GM21360 (cell line): ENCODE results near the gene LIPC.

ENCODE experiments used
- ATAC-seq: cut with Tn5 transposase; IDR thresholded peaks from one replicate; pipeline ENCODE4 v1.9.1; 2021; ENCODE audit warnings: mild to moderate bottlenecking, moderate library complexity; ENCODE audit not compliant: unreplicated experiment

Gene LIPC

DNA sequence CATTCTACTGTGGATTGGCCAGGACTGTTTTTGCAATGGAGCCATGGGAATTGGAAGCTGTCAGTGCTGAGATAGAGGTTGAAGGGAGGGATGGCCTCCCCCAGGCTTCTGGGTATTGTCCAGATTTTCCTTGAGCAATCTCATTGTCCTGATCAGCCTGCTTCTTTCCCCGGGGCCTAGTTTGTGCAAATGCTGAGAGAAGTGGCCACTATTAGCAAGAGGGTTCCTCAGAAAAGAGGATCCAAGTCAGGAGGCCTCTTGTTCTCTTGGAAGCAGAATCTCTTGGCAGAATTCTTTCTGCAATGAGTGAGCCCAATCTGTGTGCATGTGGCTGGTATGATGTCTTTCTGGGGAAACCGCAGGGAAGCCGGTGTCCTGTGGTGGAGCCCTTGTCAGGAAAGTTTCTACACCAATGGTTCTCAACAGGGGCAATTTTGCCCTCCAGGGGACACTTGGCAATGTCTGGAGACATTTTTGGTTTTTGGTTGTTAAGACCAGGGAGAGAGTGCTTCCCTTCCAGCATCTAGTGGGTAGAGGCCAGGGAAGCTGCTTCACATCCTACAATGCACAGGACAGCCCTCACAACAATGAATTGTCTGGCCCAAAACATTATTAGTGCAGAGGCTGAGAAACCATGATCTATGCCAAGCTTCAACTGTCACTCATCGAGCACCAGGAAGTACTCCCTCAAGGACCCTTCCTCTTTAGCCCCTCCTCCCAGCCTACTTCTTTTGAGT is 2.0 kb downstream of the LIPC start:
- no peak for ATAC-seq

DNA sequence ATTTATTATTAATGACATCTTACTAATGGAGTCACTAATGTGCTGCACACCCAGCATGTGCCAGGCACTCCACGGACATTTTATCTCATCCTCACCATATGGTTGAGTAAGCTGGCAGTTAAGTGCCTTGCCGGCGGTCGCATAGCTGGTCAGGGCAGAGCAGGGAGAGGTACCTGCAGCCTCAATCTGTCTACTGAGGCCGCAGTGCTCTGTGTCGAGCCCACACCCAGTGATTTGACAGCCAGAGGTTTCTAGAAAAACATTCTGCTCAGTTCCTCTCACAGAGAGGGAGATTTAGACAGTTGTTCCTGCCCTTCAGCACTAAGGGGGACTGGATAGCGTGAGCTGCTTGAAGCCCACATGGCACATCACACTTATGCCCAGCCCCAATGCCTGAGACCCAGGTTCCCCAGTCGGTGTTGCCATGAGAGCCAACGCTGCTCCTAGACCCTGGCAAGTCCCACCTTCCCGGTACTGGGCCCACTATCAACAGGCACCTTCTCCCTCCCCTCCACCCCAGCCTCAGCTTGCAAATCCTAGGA is 2.6 kb downstream of the LIPC start:
- ATAC-seq, result no peak

DNA sequence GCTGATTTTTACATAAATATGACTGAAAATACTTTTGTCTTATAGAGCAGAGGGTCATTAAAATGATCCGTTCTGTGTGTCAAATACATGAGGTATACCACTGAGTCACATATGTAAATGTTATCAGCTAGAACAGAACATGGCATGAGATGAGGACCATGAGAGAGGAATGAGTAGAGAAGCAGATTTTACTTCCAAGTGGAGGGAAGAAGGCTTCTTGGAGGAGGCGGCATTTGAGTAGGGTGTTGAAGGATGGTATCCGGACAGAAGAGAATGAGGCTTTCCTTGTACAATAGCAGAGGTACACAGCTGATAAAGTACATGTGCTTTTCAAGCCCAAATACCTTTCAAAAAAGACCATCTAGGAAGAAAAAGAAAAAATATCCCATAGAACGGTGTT is 4.8 kb downstream of the LIPC start:
- no peak for ATAC-seq

DNA sequence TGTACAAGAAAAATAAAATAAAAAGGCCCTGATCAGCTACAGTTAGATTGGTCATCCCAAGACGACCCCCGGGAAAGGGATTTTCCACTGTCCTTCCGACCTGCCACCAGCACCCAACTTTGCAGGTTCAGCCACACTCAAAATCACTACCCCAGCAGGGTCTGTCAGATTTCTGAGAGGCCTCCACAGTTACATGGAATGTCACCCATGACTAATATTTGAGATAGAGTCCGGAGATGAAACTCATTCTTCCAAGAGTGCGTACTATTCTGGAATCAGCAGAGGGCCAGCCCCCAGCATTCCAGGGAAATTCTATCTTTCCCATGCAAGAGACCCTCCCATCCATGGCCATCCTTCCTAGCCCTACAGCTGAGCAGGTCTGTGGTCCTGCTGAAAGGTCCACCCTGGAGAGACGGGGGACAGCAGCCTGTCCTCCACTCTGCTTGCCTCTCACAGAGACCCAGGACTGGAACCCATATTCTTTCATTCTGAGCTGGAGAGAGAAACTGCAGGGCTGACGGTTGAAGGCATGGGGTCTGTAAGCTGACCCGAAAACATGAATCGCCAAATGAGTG is 5.8 kb downstream of the LIPC start:
- no peak for ATAC-seq

DNA sequence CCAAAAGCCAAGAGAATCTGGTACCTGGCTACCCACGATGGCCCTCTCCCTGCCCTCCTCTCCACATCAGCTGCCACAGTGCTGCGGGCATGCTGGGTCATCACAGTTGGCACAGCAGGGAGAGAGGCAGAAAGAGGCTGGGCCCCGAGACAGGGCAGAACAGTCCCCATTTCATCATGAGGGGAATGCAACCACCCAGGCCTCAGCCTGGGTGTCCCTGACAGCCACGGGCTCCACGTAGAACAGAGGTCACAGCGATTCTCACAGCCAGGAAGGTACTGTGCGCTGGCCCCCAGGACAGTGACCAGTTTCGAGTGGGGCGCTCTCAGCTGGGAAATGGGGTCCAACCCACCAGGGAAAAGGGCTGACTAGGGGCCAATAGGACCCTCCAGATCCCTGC is 6.3 kb downstream of the LIPC start:
- ATAC-seq, result no peak

DNA sequence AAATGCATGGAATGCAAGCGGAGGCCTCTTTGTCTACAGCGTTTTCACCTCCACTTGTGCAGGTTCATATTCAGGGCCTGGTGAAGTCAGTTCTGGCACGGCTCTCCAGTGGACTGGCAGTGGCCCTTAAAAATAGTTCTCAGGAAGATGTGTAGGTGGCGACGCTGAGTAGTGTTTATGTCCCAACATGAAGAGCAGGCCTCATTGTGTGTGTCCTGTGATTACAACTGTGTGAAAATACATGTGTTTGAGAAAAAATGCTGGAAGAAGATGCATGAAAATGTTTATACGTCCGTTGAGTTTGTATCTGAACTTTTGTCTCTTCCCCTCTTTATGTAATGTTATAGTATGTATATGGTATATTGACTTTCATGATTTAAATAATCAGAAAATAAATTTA is 7.2 kb downstream of the LIPC start:
- ATAC-seq, result no peak

DNA sequence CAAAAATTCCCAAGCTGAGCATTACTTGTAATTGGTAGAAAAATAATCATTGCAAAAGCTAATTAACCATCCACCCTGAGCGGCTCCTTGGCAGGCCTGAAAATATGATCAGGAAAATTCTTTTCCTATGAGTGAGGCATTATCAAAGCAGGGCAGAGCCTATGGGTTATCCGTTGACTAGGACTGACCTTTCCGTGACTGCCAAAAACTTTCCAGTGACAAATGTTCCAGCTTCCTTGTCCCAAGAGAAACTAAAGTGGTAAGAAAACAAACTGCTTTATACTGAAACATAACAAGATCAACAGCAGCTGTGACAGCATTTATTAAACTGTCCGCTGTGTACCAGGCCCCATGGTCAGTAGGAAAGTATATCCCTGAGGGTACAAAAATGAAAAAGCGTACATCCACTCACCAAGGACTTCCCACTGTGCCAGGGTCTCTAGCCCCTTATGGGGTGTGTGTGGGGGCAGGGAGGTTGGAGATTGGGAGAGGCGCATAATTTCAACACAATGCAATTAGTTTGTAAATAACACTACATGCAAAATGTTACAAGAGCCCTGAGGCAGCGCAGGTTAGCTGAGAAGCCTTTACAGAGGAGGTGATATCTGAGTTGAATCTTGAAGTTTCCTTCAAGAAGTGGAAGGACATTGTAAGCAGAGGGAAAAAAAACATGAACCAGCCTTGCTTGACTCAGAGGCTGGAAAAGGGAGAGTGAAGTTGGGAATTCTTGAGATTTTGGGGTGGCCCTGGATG is 8.5 kb downstream of the LIPC start:
- ATAC-seq, result no peak

DNA sequence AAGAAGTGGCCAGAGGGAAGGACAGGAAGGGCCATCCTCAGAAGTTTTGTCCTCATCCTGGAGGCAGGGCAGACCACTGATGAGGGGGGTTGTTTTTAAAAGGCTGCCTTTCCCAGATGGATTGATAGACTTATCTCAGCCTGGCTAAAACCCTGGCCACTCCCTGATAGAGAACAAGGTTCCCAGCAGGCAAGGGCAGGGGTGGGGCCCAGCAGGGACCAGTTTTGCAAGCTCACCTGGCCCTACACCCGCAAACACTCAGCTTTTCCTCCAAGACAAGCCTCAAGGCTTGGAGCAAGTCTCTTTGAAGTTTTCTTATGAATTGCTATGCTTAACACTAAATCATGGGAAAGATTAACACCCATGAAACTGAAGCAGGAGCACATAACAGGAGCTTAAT is 9.1 kb downstream of the LIPC start:
- ATAC-seq, result no peak

DNA sequence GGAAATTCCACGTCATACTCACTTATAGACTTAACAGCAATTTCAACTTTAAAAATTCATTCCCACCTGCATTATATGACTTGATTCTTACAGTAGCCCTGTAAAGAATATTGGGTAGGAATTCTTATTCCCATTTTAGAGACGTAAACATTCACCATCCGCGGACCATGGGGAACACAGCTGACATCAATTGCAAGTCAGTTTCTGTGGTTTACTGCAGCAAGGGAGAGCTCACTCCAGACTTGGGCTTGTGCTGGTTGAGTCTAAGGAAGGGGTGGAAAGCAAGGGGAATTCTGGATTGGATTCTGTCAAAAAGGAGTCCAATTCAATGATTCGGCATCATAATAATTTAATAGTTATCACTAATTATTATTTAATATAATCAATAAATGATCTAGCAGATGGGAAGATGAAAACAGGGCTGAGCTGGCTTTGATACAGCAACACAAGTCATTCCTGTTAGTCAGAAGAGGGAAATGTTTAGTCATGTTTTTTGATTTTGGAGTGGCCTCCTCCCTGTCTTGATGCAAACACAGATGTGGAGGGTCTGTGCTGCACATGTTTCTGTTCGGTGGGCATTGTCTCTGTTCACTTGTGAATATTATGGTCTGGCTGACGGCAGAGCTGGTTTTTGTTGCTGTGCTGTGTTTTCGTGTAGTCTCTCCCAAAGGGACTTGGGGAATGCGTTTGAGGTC is 9.7 kb downstream of the LIPC start:
- no peak for ATAC-seq

DNA sequence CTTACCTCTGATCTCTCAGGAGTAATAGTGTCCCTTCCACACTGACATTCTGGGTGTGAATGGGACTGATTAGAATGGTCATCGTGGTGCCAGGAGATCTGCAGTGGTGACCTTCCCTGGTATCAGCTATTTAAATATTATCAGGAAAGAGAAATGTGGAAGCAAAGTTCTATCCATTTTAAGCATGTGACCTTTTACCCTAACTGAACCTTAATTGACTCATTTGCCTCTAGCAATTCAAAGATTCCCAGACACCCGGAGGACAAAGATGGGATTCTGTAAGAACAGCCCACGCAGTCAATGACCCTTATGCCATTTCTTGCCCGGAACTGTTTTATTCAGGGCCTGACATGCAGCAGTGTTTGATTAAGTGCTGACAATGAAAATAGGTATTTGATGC is 10.3 kb downstream of the LIPC start:
- ATAC-seq, result no peak

DNA sequence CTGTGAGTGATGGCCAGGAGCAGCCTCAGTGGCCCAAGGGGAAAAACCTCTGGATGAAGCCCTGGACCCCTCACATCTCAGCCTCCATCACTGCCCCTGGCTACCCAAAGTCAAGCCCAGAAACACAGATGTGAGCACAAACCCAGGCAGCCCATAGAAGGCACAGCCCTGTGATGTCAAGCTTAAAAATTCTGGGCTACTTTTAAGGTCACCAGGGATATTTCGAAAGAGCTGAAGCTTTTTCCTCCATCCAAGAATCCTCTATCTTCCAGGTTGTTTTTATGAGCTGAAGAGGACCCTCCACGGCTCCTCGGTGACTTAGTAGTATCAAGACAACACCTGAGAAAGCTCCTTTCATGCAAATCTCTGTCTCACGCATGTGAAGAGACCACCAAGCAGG is 11.5 kb downstream of the LIPC start:
- no peak for ATAC-seq

DNA sequence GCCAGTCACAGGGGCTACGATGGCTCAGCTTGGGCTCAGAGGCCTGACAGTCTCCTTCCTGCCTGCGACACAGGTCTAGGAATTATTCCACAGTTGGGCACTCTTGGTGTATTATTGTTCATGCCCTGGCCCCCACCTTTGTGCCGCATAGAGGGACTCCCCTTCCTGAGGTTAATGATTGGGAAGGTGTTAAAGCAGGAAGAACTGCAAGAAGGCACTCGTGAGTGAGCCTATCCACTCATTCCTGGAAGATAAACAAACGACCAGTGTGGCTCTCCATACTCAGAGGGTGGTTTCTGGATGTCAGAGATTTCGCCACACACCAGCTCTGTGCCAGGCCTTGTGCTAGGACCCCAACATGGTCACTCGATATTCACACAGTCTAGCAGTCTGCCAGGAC is 12.3 kb downstream of the LIPC start:
- no peak for ATAC-seq

DNA sequence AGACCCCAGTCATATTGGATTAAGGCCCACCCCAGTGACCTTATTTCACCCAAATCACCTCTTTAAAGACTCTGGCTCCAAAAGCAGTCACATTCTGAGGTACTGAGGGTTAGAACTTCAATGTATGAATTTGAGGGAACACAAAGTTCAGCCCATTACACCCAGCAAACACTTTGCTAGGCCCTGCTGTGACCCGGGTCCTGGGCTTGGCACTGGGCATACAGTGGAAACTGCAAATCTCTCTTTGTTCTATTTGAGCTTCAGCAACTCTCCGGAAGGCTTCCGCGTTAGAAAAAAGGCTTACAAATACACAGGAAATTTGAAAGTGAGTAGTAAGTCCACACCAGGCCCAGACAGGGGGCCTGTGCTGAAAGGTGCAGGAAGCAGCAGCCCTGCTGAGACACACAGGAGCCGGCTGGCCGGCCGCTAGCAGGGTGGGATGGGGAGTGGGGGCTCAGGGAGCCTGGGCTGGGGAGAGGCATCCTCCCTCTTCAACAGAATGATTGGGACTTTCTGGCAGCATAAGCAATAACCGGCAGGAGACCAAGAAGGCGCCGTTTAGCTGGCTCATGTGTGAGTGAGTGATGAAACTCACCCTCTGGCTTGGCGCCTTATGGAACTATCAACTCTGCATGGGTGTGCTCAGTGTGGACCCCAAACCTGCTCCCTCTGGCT is 13.0 kb downstream of the LIPC start:
- ATAC-seq, result no peak

DNA sequence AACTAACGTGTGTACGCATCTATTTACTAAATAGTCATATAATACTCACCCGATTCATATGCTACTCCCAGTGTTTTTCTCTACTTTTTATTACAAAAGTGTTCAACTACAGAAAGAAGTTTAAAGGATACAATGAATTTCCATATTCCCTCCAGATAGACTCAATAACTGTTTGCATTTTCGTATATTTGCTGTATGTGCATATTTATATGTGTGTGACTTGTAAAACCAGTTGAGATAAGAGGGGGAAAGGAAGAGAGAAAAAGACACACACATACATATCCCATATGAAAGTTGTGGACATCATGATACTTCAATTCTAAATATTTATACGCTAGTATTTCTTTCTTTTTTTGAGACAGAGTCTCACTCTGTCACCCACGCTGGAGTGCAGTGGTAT is 14.1 kb downstream of the LIPC start:
- ATAC-seq, result no peak

DNA sequence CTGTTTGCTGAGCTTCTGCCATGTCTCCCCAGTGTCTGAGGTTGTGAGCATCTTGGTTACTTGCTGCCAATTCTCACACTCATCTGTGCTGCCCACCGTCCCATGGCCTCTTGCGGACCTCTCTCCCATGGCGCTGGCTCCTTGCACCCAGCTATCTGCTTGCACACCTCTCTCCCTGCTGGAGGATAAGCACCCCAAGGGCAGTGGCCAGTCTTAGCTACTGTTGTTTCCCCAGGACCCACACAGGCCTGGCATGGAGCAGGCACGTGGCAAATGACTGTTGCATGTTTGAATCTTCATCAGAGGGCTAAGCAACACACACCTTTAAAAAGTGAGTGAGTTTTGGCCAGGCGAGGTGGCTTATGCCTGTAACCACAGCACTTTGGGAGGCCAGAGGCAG is 14.7 kb downstream of the LIPC start:
- ATAC-seq, result no peak

DNA sequence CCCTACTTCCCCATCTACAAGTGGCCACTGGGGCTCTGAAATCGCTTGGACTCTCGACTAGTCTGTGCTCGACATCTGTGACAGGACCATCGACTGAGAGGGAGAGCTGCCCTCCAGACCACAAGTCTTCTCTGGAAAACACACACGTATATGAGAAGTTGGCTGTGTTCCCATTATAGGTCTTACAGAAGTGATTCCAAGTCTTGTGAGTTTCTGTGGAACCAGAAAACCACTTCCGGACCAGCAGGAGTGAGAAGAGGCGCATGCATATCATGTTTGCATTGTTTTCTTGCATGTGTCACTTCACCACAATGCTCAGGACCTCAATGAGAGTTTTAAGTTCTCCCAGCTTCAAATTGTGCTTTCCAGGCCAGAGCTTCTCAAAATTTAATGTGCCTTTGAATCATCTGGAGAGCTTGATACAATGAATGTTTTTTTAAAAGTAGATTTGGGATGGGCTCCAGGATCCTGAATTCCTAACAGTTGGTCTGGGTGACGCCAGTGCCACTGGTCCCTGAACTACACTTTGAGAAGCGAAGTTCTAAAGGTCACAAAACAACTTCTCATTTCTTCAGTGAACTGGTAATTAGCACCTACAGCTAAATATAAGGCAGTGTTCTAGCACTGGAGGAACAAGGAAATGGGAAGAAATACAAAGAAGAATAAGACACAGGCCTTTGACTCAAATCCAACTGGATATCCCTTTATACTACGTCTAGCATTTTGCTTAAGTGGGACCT is 15.7 kb downstream of the LIPC start:
- ATAC-seq, result no peak

DNA sequence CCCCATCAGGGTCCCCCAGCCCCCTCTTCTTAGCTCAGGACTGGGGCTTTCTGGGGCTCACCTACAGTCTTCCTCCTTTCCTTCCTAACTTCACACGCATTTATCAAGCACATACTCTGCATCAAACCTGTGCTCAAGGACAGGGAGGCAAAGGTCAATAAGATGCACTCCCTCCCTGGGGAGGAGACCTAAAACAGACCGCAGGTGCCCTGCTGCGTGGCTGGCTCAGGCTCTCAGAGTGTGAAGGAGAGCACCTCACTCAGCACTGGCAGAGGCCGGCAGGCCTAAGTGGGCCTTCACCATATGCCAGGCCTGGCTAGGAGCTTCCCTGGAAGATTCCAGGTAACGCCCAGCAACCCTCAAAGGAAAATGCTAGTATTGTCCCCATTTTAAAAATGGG is 16.5 kb downstream of the LIPC start:
- no peak for ATAC-seq

DNA sequence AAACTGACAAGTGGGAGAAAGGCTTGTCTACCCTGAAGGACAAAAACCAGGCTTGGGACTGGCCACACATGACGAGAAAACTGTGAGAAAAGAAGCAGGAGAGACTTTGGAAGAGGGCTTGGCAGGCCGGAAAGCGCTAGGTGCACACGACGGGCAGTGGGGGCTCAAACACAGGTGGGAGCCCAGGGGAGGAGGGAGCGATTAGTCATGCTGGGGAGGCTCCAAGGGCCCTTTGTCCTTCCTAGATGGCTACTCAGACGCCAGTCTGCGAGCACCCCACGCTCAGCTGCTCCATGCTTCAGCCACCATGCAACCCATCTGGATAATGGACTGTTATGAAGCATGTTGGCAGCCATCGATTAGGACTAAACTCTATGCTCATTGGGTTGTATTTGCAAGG is 17.1 kb downstream of the LIPC start:
- ATAC-seq, result no peak

DNA sequence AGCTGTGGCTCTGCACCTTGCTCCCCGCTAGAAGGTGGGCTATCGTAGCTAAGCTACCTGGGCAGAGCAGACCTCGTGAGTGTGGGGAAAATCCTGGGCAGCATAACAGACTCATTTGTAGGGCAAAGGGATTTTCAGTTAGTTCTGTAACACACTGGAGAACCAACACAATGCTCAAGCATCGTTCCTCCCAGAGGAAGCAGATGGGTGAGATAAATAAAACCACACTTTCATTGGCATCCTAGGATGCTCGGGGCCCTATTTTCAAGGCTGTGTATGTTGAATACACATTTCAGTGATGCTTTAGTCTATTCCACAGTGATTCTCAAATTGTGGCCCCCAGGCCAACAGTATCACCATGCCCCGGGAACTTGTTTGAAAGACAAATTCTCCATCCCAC is 20.0 kb downstream of the LIPC start:
- ATAC-seq, result no peak

DNA sequence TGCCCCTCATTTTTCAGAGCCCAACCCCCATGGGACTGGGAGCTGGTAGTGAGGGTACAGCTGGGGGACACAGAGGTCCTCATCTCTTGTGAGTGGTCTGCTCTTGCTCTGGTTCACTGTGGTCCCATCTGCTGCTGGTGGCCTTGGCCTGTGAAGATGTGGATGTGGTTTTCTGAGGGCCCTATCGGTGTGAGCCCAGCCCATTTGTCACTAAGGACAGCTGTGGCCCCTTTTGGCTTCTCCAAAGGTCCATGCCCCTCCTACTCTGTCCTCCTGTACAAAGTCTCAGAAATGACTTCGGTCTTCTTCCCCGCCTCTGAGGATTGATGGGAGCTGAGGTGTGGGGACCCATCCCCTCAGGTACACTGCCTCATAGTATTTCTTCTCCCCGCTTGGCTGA is 21.0 kb downstream of the LIPC start:
- no peak for ATAC-seq
